CD4-positive, alpha-beta T cell treated with Interferon gamma for 1 hour (primary cell): ENCODE data around the gene STRN4.

Source experiments
- DNase-seq: peaks from one replicate; pipeline ENCODE4 v3.0.0-alpha.2; 2020

STRN4 gene

GRCh38 chr19:46704379-46705076 lies 41.7 kb downstream of the STRN4 start:
- peak; percentile 72 for DNase-seq

DNA sequence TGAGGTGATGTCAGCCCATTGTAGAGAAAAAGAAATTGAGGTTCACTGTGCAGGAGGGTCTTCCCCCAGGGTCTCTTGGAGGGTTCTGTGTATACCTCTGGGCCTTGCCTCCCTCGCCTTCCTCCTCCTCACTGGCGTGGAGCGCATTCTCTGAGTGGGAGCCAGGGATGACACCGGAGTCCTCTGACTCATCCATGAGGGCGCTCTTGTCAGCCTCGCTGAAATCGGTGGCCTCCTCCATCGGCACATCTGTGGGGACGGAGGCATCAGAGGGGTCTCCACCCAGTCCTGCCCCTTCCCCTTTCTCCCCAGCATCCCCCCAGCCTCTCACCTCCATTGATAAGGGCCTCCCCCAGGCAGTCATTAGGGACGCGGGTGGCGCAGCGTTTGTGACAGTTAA lies 45.5 kb downstream of the STRN4 start:
- no peak for DNase-seq

GRCh38 chr19:46698395-46699321 lies 47.6 kb downstream of the STRN4 start:
- DNase-seq: no peak

DNA sequence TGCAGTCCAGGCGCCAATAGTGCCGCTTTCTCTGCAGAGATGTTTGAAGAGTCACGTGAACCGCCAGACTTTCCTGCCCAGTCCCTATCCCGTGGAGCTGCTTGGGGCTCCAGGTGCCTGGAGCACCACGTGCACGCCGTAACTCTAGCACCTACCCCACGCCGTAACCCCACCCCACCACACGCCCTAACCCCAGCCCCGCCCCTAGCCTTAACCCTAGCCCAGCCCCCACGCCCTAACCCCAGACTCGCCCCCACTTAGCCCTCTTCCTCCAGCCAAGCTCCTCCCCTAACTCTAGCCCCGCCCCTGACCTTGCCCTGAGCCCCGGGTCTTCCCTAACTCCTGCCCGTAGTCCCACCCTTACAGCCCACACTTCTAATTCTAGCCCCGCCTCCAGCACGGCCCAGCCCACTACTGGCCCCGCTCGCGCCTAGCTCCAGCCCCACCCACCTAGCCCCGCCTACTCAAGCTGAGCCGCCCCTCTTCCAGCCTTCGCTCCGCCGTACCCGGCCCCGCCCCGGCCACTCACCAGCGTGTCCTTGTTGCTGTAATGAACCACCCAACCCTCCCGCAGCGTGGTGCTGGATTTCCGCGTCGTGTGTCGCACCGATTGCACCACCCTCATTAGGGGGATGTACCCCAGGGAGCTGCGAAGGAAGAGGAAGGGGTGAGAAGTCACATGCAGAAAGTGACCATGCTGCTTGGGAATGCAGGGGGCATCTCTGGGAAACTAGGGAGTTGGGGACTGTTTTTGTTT lies 48.9 kb downstream of the STRN4 start:
- DNase-seq: peak; percentile 18

GRCh38 chr19:46696866-46697203 lies 49.4 kb downstream of the STRN4 start:
- no peak for DNase-seq

GRCh38 chr19:46696052-46696451 lies 50.2 kb downstream of the STRN4 start:
- DNase-seq: no peak

DNA sequence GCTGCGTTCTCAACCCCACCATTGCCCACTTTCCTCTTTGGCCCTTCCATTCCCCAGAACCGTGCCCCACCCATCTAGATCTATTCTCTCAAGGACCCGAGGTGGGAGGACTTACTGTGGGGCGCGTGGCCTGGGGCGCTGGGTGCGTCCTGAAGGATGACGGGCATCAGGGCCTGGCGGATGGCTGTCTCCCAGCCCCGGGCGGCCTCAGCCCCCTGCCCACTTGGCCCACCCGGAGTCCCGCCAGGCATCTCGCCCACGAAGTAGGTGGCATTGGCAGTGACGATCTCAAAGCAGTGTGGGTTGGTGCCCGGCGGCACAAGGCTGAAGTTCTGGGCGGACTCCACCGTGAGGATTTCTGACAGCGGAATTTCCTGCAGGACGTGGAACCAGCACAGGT lies 52.5 kb downstream of the STRN4 start:
- no peak for DNase-seq

DNA sequence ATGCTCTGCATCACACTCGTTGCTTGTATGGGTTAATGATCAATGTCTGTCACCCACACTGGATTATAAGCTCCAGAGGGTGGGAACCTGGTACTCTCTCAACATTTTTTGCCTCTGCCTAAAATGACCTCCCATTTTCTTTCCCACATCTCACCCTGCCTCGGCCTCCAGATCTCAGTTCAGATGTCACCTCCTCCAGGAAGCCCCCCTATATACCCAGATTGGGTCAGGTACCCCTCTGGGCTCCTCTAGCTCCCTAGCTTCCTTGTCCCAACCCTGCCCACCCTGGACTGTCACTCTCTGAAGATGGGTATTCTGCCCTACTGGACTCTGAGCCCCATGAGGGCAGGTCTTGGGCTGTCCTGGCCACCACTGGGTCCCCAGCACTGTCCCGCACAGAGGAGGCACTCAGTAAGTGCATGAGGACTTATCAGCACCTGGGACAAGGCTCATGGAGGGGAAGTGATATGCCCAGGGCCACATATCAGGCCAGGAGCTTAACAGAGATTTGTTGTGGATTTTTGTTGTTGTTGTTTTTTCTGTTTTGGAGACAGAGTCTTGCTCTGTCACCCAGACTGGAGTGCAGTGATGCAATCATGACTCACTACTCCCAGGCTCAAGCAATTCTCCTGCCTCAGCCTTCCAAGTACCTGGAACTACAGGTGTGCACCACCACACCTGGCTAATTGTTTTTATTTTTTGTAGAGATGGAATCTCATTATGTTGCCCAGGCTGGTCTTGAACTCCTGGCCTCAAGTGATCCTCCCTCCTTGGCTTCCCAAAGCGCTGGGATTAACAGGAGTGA lies 53.1 kb downstream of the STRN4 start:
- DNase-seq: no peak

DNA sequence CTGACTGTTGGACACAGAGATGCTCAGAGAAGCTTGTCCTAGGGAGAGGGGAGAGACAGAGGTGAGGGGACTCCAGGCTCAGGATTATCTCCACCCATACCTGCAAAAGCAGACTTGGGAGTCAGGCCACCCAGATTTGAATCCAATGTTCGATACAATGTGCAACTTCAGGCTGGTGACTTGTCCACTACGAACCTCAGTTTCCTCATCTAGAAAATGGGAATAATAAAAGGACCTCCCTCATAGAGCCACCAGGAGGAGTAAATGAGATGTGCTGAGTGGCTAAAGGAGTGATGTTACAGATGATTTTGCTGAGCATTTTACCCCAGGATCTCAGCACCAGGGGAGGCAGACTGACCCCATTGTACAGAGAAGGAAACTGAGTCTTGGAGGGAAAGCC lies 54.3 kb downstream of the STRN4 start:
- no peak for DNase-seq

DNA sequence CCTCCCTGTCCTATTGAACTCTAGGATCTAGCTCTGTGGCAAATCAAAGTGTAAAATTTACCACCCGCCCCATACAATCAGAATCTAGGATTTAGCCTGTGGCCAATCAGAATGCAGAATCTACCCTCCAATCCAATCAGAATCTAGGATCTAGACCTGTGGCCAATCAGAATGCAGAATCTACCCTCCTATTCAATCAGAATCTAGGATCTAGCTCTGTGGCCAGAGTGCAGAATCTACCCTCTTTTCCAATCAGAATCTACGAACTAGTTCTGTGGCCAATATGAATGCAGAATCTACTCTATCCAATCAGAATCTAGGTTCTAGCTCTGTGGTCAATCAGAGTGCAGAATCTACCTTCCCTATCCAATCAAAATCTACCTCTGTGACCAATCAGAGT lies 55.1 kb downstream of the STRN4 start:
- no peak for DNase-seq

GRCh38 chr19:46689358-46689757 lies 56.9 kb downstream of the STRN4 start:
- no peak for DNase-seq

GRCh38 chr19:46687438-46688145 lies 58.7 kb downstream of the STRN4 start:
- DNase-seq: no peak

- DNase-seq: no peak
These were observed 61.1 kb downstream of the STRN4 start for GRCh38 chr19:46685189-46685588.

- peak; percentile 67 for DNase-seq
These were observed 68.0 kb downstream of the STRN4 start for GRCh38 chr19:46678110-46678732.

GRCh38 chr19:46674416-46675178 lies 71.7 kb downstream of the STRN4 start:
- no peak for DNase-seq

- no peak for DNase-seq
These were observed 75.4 kb downstream of the STRN4 start for GRCh38 chr19:46670813-46671212.
